NCI-H460 (cell line): ENCODE results near the gene MLLT10. TPM values are rescaled to one million over a fixed set of nuclear protein-coding genes. Genes with fewer than 3 reads are reported as not detected.

Source experiments
- DNase-seq: peaks from one replicate; pipeline ENCODE4 v3.0.0-alpha.2; 2016; ENCODE audit warnings: low read depth; ENCODE audit errors: extremely low read depth
- total RNA-seq: library from RNA; depleted of rRNA; stranded (reverse); fragments of >200 nt; shearing (Covaris generic); gene quantifications from 2 replicates; pipeline ENCODE4 v1.2.3, GENCODE V29; 2014

The MLLT10 gene
- total RNA-seq, 1 experiment from 2014 or later = 35.5 TPM

DNA sequence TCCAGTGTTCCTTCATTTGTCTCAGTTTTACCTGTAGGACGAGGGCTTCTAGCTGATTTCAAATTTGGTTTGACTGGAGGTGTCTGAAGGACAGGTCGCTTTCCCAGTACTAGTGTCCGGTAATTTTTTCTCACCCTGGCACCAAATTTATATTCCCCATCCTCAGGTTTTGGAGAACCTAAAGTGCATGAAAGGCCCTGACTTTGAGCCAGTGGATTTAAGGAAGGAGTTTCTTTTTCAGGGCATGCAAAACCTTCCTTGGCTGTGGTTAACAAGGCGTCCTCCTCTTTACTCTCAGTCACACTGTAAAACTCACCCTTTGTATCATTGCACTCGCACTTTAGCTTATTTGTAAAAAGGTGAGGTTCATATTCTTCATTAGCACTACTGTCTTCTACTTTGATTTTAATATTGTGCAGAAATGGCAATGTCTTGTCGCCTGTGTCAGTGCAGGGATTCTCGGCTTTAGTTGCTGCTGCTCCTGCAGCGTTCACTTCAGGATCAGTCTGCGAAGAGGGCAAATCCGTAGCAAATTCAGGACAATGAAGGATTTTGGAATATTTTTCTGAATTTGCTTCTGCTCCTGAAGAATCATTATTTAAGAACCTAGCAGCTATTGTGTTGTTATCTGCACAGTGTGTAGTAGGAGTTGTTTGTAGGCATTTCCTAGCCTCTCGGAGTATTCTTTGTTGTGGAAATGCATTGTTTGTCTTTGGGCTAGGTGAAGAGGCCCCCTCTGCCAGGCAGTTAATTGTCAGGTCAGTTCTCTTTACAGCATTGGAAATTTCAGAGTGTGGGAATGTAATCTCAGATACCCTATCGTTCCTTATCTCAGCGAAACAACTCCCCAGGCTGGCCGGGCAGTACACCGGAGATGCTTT, 18.4 kb upstream of the MLLT10 start:
- DNase-seq = no peak

DNA sequence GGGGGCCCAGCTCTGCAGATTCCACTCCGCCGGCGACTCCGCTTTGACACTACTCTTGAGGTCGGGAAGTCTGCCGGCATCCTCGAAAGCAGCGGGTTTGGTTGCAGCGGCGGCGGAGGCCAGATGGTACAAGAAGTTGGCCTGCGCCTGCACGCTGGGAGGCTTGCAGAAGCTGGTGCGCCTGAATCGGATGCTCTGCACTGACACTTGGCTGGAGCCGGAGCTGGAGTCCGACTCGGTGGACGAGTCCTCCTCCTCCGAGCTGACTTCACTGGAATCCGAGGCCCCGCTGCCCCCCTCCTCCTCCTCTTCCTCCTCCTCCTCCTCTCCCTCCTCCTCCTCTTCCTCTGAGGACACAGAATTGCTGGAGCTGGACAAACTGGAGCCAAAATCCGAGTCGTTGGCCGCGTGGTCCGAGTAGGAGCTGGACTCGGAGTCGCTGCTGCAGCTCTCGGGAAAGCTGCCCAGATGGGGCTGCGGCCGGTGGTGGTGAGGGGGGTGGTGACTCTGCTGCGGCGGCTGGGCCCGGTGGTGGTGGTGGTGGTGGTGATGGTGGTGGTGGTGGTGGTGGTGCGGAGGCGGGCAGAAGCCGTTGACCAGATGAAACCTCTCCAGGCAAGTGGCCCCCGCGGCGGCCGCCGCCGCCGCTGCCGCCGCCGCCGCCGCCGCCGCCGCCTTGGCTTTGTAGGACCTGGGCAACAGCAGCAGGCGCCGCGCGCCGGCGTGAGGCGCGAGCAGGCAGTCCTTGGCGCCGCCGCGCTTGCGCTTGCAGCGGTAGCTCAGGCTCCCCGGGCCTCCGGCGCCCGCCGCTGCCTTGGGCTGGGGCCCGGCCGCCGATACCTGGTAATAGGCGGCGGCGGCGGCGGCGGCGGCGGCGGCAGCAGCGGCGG, 17.5 kb upstream of the MLLT10 start:
- no peak for DNase-seq

DNA sequence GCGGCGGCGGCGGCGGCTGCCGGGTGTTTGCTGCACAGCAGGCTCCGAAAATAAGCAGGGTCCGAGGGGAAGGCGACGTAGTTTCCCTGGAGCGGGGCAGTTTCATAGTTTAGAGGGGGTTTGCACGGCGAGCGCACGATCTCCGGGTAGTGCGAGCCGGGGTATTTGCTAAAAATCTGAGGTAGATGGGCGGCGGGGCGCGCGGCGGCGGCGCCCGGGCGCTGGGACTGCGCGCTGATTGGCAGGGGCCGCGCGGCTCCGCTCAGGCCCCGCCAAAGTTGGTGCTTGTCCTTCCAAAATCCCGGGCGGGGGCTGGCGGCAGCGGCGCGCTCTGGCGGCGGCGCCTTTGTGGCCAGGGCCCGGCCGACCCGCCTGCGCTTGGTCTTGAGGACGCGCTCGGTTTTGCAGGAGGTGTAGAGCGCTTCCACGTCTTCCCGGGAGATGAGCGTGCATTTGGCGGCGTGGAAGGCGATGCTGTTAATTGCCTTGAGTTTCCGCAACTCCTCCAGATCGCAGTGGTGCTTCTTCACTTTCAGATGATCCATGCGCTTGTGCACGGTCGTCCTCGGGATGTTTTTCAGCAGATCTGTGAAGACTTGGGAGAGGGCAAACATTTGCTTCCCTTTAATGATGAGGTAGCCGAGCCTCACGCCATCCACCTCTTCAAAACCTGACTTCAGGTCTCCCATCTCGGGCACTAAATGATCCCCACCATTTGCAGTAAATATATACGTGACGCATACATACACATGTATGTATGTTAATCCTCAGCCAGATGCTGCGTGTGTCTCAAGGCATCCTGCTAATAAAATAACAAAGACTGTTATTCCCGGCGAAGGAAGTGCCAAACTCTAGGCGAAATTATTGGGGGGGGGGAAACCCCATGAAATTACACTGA, 16.6 kb upstream of the MLLT10 start:
- no peak for DNase-seq

DNA sequence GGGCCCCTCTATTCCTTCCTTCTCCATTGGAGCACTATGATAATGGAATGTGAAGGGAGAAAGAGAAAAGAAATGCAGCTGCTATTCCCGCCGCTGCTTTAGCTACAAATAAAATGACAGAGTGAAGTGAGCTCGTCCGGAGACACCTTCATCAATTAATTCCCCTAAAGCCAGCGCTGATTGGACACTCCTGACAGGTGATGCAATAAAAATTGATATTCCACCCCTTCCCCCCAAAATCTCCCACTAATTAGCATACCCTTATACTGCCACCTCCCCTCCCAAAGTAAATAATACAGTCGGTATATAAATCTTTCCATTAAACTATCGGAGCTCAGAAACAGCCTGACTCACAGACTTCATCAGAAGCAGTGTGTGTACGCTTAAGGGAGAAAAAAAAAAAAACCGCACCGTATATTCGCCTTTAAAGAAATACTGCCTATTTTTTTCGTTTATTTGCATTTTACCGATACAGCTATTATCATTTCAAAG, 15.8 kb upstream of the MLLT10 start:
- peak; percentile 66 for DNase-seq

DNA sequence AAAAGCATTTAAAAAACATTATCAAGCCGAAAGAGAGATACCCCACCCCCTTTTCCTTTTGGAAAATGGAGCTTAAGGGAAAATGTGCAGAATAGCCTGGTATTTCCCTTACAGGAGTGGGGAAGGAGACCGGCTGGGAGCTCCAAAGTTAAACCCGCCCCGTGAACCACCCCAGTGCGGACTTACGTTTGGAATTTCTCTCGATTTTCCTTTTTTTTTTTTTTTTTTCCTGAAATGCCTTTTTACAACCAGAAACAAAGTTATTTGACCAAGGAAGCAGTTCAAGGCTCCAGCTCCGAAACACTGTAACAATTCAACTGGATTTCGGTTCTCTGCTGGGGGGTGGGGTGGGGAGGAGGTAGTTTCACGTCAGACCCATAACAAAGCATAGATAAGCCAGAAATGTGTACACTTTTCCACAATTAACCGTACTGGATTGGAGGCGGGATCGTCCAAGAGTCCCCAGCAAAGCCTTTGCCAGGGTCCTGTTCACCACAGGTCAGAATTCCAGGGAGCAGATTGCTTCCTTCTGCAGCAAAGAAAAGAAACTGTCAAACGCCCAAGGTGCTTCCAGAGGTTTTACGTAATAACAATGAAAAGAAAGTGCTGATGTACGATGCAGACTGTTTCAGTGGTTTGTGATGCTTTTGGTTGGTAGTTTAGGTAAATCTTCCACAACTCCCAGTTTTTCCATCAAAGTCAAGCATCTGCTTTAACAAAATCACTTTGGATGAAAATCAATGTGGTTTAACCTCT, 15.2 kb upstream of the MLLT10 start:
- DNase-seq = no peak

DNA sequence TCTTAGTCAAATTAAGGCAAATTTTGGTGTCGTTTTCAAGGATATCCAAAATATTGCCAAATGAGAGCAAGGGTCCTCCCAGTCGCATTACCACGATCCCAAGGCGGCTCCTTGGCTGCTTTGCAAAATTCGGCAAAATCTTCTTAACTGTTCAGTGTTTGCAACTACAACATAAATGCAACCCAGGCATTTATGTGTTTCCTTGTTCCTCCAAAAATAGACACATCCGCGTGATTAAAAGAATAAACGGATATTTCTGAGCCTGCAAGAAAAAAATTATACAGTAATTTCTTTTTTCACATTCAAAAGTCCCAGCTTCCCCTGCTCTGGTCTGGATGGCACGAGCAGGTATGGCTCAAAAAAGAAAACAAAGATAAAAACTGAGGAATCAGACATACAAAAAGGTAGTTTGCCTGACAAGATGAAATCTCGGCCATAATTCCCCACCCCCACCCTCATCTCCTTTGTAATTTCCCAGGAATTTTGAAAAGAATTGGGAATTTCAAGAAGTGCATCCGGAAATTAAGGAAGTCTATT, 14.6 kb upstream of the MLLT10 start:
- DNase-seq = no peak

DNA sequence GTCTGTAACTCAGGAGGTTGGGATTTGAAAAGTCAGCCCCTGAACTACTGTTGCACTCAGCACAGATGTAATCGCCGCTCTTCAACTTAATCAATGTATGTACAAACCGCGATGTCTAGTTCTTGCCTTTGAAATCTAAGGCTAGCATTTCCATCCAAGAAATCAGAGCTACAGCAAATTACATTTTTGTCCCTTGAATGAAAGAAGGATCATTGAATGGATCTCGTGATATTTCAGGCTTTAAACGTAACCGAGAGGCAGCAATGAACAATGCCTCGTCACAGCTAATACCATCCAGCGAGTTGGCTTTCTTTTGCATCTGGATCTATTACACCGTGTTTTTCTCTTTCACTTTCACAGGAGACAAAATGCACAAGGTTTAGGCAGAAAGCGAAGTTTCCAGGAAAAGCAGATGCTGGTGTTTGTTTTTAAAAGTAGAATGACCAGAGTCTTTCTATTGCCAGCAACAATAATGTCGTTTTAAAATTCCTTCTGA, 14.0 kb upstream of the MLLT10 start:
- DNase-seq = no peak

DNA sequence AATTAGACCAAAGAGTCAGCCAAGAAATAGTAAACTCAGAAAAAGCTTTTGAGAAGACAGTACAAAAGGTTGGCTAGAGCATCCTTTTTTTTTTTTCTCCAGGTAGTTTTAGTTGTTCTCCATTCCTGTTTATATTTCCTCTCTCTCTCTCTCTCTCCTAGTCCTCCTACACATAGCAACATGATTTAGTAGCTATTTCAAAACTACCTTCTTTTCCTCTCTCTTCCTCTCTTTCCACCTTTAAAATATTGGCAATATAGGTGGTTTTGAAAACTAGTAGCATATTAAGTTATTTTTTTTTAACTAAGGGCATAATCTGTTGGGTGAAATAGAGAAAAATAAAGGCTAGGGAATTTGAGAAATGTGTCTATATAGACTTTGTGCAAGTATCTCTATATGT, 13.5 kb upstream of the MLLT10 start:
- no peak for DNase-seq

DNA sequence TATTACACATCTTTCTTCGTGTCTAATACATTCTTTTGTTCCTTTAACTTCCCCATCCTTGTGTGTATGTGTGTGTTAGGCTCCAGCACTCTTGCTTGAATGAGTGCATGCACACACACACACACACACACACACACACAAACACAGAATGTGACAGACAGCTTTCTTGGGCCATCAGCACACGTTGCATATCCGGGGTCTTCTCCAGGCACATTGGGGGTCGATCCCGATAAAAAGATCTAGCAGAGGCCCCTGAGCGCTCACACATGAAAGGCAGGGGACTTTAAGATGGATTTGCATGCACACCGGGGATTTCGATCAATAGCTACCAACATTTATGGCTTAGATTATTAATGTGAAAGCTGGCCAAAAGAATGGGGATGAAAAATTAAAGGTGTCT, 13.1 kb upstream of the MLLT10 start:
- DNase-seq = no peak

DNA sequence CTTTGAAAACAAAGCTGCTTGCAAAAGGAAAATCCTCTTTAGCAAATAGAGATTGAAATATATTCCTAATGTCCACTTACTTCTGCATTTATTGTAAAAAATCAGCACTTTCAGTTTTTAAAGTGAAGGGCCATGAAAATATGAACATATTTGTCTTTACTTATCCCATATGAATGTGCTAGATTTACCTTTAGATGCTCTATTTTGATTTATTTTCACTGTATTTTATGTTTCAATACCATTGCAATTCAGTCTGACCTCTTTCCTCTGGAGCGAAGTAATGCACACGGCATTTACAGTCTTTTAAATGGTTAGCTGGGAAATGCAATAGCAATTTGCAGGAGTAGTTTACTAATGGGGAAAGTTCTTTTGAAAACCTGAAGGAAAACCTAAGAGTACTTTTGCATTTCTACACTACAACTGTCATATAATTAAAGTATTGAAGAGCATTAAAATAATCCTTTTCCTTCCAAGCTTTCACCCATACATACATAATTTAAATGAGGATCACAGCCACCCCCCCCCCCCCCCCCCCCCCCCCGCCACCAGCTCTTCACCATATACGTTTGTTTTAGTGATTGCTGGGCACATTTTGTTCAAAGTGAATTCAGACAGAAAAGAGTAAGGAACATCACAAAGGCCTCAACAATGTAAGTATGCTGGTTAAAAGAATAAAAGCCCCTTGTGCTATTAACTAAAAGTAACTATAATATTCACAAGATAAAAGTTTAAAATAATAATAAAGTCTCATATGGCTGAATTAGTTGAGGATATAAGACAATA, 12.1 kb upstream of the MLLT10 start:
- DNase-seq = no peak

DNA sequence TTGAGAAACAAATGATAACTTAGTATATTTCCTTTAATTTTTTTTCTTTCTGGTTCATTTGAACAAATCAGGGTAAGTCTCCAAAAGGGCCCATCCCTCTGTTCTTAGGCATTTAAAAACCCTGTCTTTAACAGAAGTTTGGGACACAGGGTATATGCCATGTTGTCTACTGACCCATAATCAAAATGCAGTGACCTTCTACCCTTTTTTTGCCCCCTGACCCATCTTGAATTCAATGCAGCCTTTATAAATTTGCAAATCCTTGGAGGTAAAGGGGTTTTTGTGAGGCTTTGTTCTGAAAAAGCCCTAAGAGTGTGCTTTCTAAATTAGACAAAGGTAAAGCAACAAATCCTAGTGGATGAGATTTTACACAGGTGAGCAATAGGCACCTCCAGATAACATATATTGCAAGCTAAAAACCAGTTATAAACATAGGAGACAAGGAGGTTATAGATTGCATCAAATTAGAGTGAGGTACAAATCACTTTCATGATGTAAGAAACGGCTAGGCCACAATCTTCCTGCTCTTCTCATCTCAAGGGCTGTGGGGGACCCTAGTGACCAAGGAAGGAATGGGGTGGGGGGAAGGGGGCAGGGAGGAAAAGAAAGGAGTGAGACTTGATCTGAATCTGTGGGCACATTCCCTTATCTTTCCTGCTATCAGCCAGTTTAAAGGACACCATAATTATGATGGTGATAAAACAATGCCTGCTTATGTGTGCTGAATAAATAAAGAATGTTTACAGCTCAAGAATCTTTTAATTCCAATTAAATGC, 11.2 kb upstream of the MLLT10 start:
- DNase-seq = no peak

DNA sequence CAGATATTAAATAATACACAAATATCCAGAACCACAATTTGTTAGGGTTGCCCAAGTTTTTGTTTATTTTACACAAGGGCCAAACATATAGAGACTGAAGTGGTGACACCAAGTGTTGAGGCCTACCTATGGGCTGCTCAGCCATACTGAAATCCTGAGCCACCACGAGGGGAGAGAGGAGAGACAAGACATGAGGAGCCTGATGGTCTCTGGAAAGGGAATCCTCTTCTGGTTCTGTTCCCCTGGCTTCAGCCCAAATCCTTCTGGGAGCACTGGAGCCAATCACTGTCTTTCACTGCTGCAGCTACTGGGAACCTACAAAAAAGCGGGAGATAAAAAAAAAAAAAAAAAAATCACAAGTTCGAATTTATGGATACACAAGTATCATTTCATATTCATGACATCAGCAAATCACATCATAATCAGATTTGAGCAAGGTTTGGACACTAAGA, 10.4 kb upstream of the MLLT10 start:
- DNase-seq = no peak

DNA sequence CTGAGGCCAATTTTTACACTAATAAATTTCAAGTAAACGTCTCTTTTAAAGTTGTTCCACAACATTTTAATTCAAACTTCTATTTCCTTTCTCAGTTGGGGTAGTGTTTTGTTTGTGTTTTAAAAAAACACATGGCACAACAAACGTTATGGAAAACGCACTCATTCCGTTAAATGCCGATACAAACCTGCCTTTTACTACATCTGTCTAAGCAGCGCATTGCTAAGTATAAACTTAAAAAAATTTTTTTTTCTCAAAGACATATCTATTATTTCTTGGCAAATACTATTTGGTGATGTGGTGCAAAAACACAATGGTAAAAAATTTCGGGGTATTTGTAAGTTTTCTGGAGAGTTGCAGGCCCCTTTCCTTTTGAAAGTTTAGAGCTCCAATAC, 9.9 kb upstream of the MLLT10 start:
- DNase-seq = no peak

DNA sequence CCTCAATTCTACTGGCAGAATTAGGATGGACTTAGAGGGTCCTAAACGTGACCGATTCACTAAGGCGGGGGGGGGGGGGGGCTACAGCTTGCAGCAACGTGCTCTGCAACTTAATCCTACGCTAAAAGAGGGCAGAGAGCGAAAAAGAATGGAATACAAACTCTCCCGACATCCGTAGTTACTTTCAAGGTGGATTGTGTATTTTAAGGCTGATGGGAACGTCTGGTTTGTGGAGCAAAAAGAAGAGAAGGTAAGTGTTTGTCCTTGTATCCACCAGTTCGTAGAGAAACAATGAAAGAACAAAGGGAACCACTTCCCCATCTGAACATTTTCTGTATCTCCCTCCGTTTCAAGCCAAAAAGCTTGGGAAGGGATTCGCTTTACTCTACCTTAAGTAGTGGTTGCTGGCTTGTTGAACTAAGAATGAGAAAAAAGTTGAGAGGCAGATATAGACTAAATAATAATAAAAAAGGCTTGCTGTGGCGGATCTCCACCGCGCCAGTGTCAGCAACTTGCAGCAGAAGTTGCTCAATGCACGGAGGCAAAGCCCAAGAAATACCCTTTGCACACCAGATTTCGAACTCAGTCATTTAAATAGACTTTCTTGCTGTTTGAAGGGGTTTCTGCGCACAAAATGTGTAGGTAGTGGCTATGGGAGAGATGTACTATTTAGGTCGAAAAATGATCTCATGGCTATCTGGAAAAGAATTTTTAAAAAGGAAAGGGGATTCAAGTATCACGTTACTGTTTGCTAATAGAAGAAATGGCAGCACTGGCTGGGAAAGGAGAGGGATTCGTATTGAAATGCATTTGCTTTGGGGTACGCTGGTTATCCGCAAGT, 9.3 kb upstream of the MLLT10 start:
- no peak for DNase-seq

DNA sequence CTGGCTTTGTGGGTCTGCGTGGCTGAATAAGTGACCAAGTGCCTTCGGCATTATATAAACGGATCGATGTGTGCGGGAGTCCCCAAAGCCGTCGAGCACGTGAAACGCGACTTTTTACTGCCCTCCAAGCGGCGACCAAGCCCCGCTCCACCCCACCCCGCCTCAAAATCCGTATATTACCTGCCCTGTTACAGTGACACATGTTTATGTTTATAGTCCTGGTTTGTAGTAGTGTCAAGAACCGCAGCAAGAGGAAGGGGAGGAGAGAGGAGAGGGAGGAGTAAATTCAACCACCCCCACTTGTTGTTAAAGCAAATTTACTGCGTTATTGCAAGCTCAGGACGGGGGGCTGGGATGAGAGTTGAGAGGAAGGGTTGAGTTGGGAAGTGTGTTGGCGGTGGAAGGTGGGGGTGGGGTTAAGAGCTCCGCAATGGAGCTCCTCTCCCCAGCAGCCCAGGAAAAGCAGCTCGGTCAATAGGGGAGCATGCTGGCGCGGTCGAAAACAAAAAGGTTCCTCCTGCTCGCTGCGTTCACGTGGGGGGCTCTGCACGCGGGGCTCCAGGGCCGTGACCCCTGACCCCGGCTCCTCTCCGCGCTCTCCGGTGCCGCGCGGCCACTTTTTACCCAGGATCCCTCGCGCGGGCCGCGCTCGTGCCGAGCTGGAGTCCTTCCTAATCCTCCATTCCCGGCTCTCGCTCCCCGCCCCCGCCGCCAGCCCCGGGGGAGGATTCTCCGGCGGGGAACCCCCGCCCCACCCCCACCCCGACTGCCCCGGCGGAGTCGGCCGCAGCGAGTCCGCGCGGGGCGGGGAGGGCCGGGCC, 8.5 kb upstream of the MLLT10 start, which contains the start of gene SKIDA1:
TSS of gene SKIDA1 (minus strand) at position 316 of the 821 bp plus-strand sequence. CDS start 7,860 bp downstream, outside the sequence.
- DNase-seq = peak; percentile 93
